ENCODE results near the gene SERGEF. TPM values are rescaled to one million over a fixed set of nuclear protein-coding genes. Genes with fewer than 3 reads are reported as not detected.

Gene SERGEF
- total RNA-seq, 5 donors from 2014 or later (not counting 1 experiment from before 2014, with no cell fraction given), result 45.9 to 59.1 (median 55.9) TPM

GRCh38 chr11:17864478-17864941 lies 148.3 kb downstream of the SERGEF start:
- Mint-ChIP-seq H3K4me1 (peaks cover 0 to 8% (median 0%) of the 10 kb centered on the region in 3 donors), H3K27ac (no peak overlapping the region), H3K9me3 (peaks cover 0 to 13% (median 0%) of the 10 kb centered on the region in 3 donors), H3K27me3 (no peaks in the 10 kb centered on the region), H3K36me3 (peaks cover 69% of the 10 kb centered on the region), H3K4me3 (no peak overlapping the region)
- DNase-seq, result peak in 2 of 35 experiments; percentile 1 to 12
- ChIA-PET CTCF (interaction anchor here (0.6 to 1.1 kb wide), 2 partner anchors 8 to 22 kb away, joined by 3 read pairs; no protein-coding TSS in a partner anchor), POLR2A (no interaction called here)
- H3K4me1 ChIP-seq (ENCODE audit: control insufficient read depth in 1 of 2, extremely low read depth in 1 of 2, insufficient read depth in 2 of 2, low read length in 2 of 2), result no peaks in the 10 kb centered on the region
- no peak overlapping the region for H3K4me3 ChIP-seq (ENCODE audit: control insufficient read depth in 1 of 2, extremely low read depth in 1 of 2, low read length in 1 of 2)
- 55% methylated on average over 3 of the region's 3 CpGs for WGBS (ENCODE audit: insufficient coverage)
- ATAC-seq (replicated peaks in 1 of 4), result no peak
- no peaks in the 10 kb centered on the region for H3K27me3 ChIP-seq (replicated peaks in 1 of 2; ENCODE audit: control insufficient read depth in 2 of 2, extremely low read depth in 1 of 2, insufficient read depth in 2 of 2, low read length in 1 of 2)
- peaks cover 2% of the 10 kb centered on the region for H3K9me3 ChIP-seq
- peaks cover 4 to 7% of the 10 kb centered on the region in 2 donors for H3K36me3 ChIP-seq (ENCODE audit: control insufficient read depth in 2 of 2, extremely low read depth in 1 of 2, insufficient read depth in 1 of 2, low read length in 1 of 2)
- H3K27ac ChIP-seq (ENCODE audit: low read length), result no peak overlapping the region

DNA sequence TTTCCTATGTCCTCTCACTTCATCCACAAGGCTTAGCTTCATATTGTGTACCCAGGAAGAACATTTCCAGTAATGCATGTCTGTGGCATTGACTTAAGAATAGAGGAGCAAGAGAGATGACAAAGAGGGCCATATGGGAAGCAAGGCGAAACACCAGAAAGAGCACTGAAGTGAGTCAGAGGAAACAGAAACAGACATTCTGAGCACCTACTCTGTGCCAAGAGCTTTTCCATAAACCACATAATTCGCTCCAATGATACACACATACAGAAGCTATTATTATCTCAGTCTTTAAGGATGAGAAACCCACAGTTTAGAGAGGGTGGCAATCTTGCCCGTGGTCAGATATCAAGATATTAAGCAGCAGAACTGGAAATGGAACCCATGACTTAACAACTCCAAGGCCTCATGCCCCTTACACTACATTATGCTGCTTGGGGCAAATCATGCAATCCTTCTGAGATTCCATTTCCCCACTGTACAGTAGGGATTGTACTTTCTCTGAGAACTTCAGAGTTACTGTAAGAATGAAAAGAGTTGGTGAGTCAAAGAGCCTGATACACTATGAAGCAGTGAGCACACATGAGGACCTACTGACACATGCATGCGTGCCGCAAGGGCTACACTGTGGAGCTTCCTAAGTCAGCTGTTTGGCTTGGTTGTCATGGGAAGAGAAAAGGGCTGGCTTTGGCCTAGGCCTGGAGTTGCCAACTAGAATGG lies 151.7 kb downstream of the SERGEF start:
- Mint-ChIP-seq H3K9me3 (no peaks in the 10 kb centered on the region), H3K4me3 (no peak overlapping the region), H3K27me3 (no peaks in the 10 kb centered on the region), H3K36me3 (peaks cover 61% of the 10 kb centered on the region), H3K4me1 (peaks cover 12 to 33% (median 15%) of the 10 kb centered on the region in 3 donors), H3K27ac (no peak overlapping the region)
- no peak overlapping the region for H3K27ac ChIP-seq (ENCODE audit: low read length)
- ChIA-PET CTCF (interaction anchor here in 1 of 2 donors (0.5 kb wide), 1 partner anchor 1744 kb away, joined by 5 read pairs; no protein-coding TSS in a partner anchor), POLR2A (no interaction called here)
- WGBS (ENCODE audit: insufficient coverage), result 100% methylated on average over 2 of the region's 5 CpGs
- no peak for ATAC-seq (replicated peaks in 1 of 4)
- DNase-seq, result no peak
- H3K36me3 ChIP-seq (ENCODE audit: control insufficient read depth in 2 of 2, extremely low read depth in 1 of 2, insufficient read depth in 1 of 2, low read length in 1 of 2), result peaks cover 0 to 7% of the 10 kb centered on the region in 2 donors
- H3K4me1 ChIP-seq (ENCODE audit: control insufficient read depth in 1 of 2, extremely low read depth in 1 of 2, insufficient read depth in 2 of 2, low read length in 2 of 2), result no peaks in the 10 kb centered on the region
- H3K27me3 ChIP-seq (replicated peaks in 1 of 2; ENCODE audit: control insufficient read depth in 2 of 2, extremely low read depth in 1 of 2, insufficient read depth in 2 of 2, low read length in 1 of 2), result no peaks in the 10 kb centered on the region
- H3K4me3 ChIP-seq (ENCODE audit: control insufficient read depth in 1 of 2, extremely low read depth in 1 of 2, low read length in 1 of 2), result no peak overlapping the region
- no peaks in the 10 kb centered on the region for H3K9me3 ChIP-seq

- H3K27me3 Mint-ChIP-seq, result no peaks in the 10 kb centered on the region
- H3K4me3 ChIP-seq (ENCODE audit: control insufficient read depth in 1 of 2, extremely low read depth in 1 of 2, low read length in 1 of 2), result no peak overlapping the region
- H3K27me3 ChIP-seq (replicated peaks in 1 of 2; ENCODE audit: control insufficient read depth in 2 of 2, extremely low read depth in 1 of 2, insufficient read depth in 2 of 2, low read length in 1 of 2), result no peaks in the 10 kb centered on the region
- ChIA-PET CTCF (no interaction called here), POLR2A (no interaction called here)
- ATAC-seq (replicated peaks in 1 of 4) (no peak), DNase-seq (no peak)
- H3K36me3 Mint-ChIP-seq, result peaks cover 65% of the 10 kb centered on the region
- no peak overlapping the region for H3K4me3 Mint-ChIP-seq
- H3K27ac ChIP-seq (ENCODE audit: low read length), result no peak overlapping the region
- peaks cover 0 to 6% of the 10 kb centered on the region in 2 donors for H3K36me3 ChIP-seq (ENCODE audit: control insufficient read depth in 2 of 2, extremely low read depth in 1 of 2, insufficient read depth in 1 of 2, low read length in 1 of 2)
- H3K4me1 Mint-ChIP-seq, result peaks cover 18 to 37% (median 20%) of the 10 kb centered on the region in 3 donors
- peaks cover 0 to 2% of the 10 kb centered on the region in 2 experiments for H3K4me1 ChIP-seq (ENCODE audit: control insufficient read depth in 1 of 2, extremely low read depth in 1 of 2, insufficient read depth in 2 of 2, low read length in 2 of 2)
- H3K9me3 ChIP-seq, result no peaks in the 10 kb centered on the region
- H3K9me3 Mint-ChIP-seq, result no peaks in the 10 kb centered on the region
- no CpG with 5 or more reads among the region's 2 CpGs for WGBS (ENCODE audit: insufficient coverage)
- no peak overlapping the region for H3K27ac Mint-ChIP-seq
These were observed 153.3 kb downstream of the SERGEF start for GRCh38 chr11:17859552-17859951.

DNA sequence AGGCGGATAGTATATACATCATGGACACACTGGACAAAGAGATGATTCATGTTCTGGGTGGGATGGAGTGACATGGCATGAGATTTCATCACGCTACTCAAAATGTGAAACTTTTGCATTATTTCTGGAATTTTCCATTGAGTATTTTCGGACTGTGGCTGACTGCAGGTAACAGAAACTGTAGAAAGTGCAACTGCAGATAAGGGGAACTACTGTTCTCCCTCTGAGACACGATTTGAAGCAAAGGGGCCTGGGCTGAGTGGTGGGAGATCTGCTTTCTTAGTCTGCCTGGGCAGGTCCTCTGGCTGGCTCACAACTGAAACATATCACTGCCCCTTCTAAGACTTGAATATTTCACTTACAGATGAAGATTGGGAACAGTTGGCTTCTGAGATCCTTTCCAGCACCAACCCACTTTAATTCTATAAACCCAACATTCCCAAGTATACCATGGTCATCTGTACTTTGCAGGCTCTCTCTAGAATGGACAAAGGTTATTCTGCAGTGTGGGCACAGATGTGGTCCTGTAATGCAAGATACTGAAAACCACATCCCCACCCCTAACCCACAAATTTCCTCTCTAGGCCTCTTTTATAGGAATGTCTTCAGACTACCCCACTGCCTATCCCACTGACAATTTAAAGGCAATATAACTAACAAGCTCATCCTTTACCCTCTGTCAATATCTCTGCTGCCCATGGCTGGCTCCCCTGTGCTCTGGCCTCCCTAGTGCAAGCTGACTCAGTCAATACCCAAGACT lies 157.1 kb downstream of the SERGEF start:
- Histone ChIP-seq H3K27me3 (replicated peaks in 1 of 2; ENCODE audit: control insufficient read depth in 2 of 2, extremely low read depth in 1 of 2, insufficient read depth in 2 of 2, low read length in 1 of 2) (no peaks in the 10 kb centered on the region), H3K4me3 (ENCODE audit: control insufficient read depth in 1 of 2, extremely low read depth in 1 of 2, low read length in 1 of 2) (no peak overlapping the region), H3K9me3 (no peaks in the 10 kb centered on the region), H3K4me1 (ENCODE audit: control insufficient read depth in 1 of 2, extremely low read depth in 1 of 2, insufficient read depth in 2 of 2, low read length in 2 of 2) (peaks cover 0 to 2% of the 10 kb centered on the region in 2 experiments), H3K27ac (ENCODE audit: low read length) (no peak overlapping the region), H3K36me3 (ENCODE audit: control insufficient read depth in 2 of 2, extremely low read depth in 1 of 2, insufficient read depth in 1 of 2, low read length in 1 of 2) (peaks cover 0 to 4% of the 10 kb centered on the region in 2 donors)
- no peaks in the 10 kb centered on the region for H3K27me3 Mint-ChIP-seq
- H3K4me1 Mint-ChIP-seq, result peaks cover 18 to 29% (median 20%) of the 10 kb centered on the region in 3 donors
- no peak overlapping the region for H3K4me3 Mint-ChIP-seq
- WGBS (ENCODE audit: insufficient coverage), result 86% methylated on average over 2 of the region's 4 CpGs
- no peak overlapping the region for H3K27ac Mint-ChIP-seq
- ATAC-seq (replicated peaks in 1 of 4) (no peak), DNase-seq (no peak)
- POLR2A ChIA-PET, result no interaction called here
- H3K36me3 Mint-ChIP-seq, result peaks cover 59% of the 10 kb centered on the region
- H3K9me3 Mint-ChIP-seq, result no peaks in the 10 kb centered on the region
- CTCF ChIA-PET, result interaction anchor here in 1 of 2 donors (0.8 kb wide), 1 partner anchor 9 kb away, joined by 3 read pairs; no protein-coding TSS in a partner anchor

DNA sequence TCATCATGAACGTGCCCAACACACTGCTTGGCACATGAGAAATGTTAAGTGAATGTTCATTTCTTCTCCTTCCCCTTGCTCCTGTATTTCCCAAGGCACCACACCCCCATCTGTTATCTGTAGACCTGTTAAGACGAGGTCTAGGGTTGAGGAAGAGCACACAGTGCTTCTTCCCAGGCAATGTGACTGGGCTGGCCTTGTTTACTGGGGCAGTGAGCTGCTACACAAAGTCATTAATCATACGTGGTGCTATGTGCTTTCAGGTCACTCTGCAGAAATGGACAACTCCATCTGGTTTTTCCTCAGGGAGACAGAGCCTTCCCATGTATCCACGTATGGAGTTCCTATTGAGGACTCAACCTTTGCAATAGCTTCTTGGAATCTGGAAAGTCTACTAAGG lies 159.6 kb downstream of the SERGEF start:
- H3K27ac Mint-ChIP-seq, result no peak overlapping the region
- no peak overlapping the region for H3K4me3 Mint-ChIP-seq
- H3K4me1 Mint-ChIP-seq, result peaks cover 18 to 25% (median 18%) of the 10 kb centered on the region in 3 donors
- H3K27me3 Mint-ChIP-seq, result no peaks in the 10 kb centered on the region
- WGBS (ENCODE audit: insufficient coverage), result 100% methylated on average over 3 of the region's 4 CpGs
- ChIA-PET CTCF (interaction anchor here in 1 of 2 donors (0.7 kb wide), 1 partner anchor 9 kb away, joined by 3 read pairs; no protein-coding TSS in a partner anchor), POLR2A (no interaction called here)
- DNase-seq (no peak), ATAC-seq (replicated peaks in 1 of 4) (no peak)
- Histone ChIP-seq H3K36me3 (ENCODE audit: control insufficient read depth in 2 of 2, extremely low read depth in 1 of 2, insufficient read depth in 1 of 2, low read length in 1 of 2) (peaks cover 0 to 4% of the 10 kb centered on the region in 2 donors), H3K9me3 (no peaks in the 10 kb centered on the region), H3K27ac (ENCODE audit: low read length) (no peak overlapping the region), H3K4me3 (ENCODE audit: control insufficient read depth in 1 of 2, extremely low read depth in 1 of 2, low read length in 1 of 2) (no peak overlapping the region), H3K4me1 (ENCODE audit: control insufficient read depth in 1 of 2, extremely low read depth in 1 of 2, insufficient read depth in 2 of 2, low read length in 2 of 2) (peaks cover 0 to 2% of the 10 kb centered on the region in 2 experiments), H3K27me3 (replicated peaks in 1 of 2; ENCODE audit: control insufficient read depth in 2 of 2, extremely low read depth in 1 of 2, insufficient read depth in 2 of 2, low read length in 1 of 2) (no peaks in the 10 kb centered on the region)
- no peaks in the 10 kb centered on the region for H3K9me3 Mint-ChIP-seq
- H3K36me3 Mint-ChIP-seq, result peaks cover 56% of the 10 kb centered on the region

DNA sequence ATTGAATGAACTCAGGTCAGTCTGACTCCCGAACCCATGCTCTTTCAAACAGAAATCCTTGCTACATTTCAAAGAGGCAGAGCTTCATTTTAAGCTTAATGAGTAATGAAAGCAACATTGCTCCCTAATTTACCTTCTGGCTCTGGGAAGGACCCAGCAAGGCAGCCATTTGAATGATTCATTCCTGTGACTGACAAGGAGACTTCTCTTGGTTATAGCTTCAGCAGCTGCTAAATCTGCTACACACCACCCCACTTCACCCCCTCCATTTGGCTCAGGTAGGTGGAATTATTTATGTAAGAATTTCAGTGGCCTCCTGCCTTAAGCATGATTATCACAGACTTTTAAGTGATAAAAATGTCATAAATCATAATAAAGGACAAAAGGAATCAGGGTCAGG lies 160.6 kb downstream of the SERGEF start:
- peaks cover 11 to 15% (median 14%) of the 10 kb centered on the region in 3 donors for H3K4me1 Mint-ChIP-seq
- CTCF ChIA-PET, result no interaction called here

More for the DNA sequence above, 160.6 kb downstream of the SERGEF start:
- Mint-ChIP-seq H3K36me3 (peaks cover 46% of the 10 kb centered on the region), H3K9me3 (no peaks in the 10 kb centered on the region), H3K27ac (no peak overlapping the region), H3K27me3 (no peaks in the 10 kb centered on the region), H3K4me3 (no peak overlapping the region)
- 100% methylated on average over 1 of the region's 1 CpG for WGBS (ENCODE audit: insufficient coverage)
- H3K27ac ChIP-seq (ENCODE audit: low read length), result no peak overlapping the region
- no peak overlapping the region for H3K4me3 ChIP-seq (ENCODE audit: control insufficient read depth in 1 of 2, extremely low read depth in 1 of 2, low read length in 1 of 2)
- no peaks in the 10 kb centered on the region for H3K9me3 ChIP-seq
- no peaks in the 10 kb centered on the region for H3K27me3 ChIP-seq (replicated peaks in 1 of 2; ENCODE audit: control insufficient read depth in 2 of 2, extremely low read depth in 1 of 2, insufficient read depth in 2 of 2, low read length in 1 of 2)
- DNase-seq, result no peak
- POLR2A ChIA-PET, result no interaction called here
- H3K4me1 ChIP-seq (ENCODE audit: control insufficient read depth in 1 of 2, extremely low read depth in 1 of 2, insufficient read depth in 2 of 2, low read length in 2 of 2), result peaks cover 0 to 2% of the 10 kb centered on the region in 2 experiments
- H3K36me3 ChIP-seq (ENCODE audit: control insufficient read depth in 2 of 2, extremely low read depth in 1 of 2, insufficient read depth in 1 of 2, low read length in 1 of 2), result peaks cover 0 to 6% of the 10 kb centered on the region in 2 donors
- ATAC-seq (replicated peaks in 1 of 4), result no peak

All from T-cell (primary cell).